ENCODE results near the gene AASDHPPT.

AASDHPPT gene

GRCh38 chr11:106086850-106087249 lies 9.4 kb downstream of the AASDHPPT start:
- DNase-seq, result no peak

- peak; percentile 56 for DNase-seq
These were observed 10.5 kb downstream of the AASDHPPT start for GRCh38 chr11:106087815-106088435.

DNA sequence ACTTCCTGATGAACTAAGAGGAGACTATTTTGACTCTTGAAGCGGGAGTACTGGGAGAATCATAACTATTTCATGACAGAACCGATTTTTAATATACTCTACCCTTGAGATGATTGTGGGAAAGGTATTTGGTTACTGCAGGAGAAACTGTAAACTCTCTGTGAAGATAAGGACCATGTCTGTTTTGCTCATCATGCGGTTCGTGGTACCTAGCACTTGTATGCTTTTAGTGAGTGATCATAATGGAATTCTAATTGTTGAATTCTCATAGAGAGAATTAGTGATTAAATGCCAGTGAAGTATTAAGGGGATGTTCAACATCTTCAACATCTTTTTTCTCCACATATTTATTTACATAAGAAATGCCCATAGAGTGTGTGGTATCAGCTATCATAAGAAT lies 11.4 kb downstream of the AASDHPPT start:
- DNase-seq, result peak; percentile 31

- DNase-seq, result peak; percentile 78
These were observed 14.1 kb downstream of the AASDHPPT start for GRCh38 chr11:106091480-106092123.

DNA sequence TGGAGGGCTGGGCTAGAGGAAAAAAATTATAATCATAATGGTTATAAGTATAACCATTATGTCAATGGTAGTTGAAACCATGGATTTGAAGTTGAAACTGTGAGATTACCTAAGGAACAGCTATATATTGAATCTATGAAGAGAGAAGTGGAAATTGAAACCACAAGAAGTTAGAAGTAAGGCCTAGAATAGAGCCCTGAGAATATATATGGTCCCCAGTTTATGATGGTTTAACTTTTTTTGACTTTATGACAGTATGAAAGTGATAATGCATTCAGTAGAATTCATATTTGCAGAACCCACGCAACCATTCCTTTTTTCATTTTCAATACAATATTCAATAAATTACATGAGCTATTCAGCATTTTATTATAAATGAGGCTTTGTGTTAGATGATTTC lies 15.0 kb downstream of the AASDHPPT start:
- no peak for DNase-seq

- DNase-seq, result no peak
These were observed 21.6 kb downstream of the AASDHPPT start for GRCh38 chr11:106098893-106099553.

GRCh38 chr11:106101370-106101769 lies 23.9 kb downstream of the AASDHPPT start:
- no peak for DNase-seq

- peak; percentile 76 for DNase-seq
These were observed 24.4 kb downstream of the AASDHPPT start for GRCh38 chr11:106101819-106102218.

- no peak for DNase-seq
These were observed 28.5 kb downstream of the AASDHPPT start for GRCh38 chr11:106105986-106106385.

GRCh38 chr11:106121570-106122320 lies 44.3 kb downstream of the AASDHPPT start:
- no peak for DNase-seq

DNA sequence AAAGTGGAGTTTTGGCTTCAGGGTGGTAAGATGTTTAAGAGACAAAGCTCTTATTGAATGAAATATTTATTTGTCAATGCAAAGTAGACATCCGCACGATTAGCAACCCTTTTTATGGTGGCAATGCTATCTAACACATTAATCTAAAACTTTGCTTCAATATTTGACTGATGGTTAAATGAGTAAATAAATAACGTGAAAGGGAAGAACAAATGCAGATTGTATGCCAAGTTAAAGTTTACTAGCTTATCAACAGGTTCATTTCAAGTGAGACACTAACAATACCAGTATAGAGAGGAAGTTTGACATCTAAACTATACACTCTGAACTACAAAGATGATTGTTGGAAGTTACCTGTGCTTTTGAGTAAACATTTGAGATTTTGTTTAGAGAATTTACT lies 50.1 kb downstream of the AASDHPPT start:
- DNase-seq, result no peak

DNA sequence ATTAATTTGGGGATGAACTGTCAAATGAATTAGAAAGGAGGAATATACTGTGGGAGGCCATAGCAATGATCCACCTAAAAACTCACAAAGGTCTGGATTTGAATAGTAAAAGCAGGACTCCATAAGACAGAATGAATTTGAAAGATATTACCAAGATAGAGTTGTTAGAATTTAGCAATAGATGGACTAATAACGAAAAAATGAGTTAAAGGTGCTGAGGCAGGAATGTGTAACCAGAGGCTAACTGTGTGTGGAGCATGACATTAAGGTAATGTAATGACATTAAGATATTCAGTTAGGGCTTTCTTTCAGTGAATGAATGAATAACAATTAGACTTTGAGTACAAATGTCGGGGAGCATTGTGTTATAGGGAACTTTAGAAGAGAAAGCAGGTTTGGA lies 51.3 kb downstream of the AASDHPPT start:
- DNase-seq, result no peak

DNA sequence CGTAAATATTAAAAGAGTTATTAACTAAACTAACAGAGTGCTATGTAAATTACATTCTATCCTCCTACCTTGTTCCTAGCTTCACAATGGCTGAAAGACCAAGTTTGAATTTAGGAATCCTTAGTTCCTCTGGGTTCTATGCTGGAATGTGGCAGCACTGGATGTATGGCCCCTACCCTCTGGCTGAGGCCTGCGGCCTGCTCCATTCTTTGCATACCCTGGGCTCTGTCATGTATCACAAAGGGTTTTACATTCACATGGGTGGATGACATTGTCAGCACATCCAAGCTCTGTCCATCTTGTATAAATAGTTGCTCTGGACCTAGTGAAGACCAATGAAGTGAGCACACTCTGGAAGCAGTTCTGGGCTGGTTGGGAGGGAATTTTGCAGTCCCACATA lies 54.5 kb downstream of the AASDHPPT start:
- no peak for DNase-seq

DNA sequence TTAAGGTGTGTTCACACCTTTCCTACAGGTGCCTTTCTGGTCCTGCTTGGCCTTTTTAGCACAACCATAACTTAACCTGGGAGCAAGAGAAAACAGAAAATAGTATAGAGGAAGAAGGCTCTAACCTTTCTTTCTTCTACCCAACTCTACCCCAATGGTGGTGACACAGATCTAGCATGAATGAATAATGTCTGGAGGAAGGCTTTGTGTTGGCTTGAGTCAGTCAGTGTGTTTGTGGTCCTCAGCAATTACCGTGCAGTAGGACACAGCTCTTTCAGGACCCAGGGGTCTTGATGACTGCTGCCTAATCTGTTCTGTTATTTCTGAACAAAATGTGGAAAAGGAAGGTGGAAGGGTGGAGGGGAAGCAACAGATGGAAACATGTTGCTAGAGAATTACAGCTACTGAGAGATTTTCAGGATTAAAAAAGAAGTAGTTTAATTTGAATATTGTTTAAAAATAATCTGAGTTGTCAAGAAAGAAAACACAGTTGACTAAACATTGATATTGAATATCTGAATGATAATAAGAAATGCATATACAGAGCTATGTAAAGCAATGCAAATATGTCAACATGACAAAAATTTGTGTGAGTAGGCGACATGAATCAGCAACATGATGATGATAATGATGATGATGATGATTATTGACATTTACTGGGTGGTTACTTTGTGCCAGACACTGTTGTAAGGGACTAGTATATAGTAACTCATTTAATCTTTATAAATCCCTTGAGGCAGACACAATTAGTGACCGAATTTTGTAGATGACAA lies 55.3 kb downstream of the AASDHPPT start:
- no peak for DNase-seq

DNA sequence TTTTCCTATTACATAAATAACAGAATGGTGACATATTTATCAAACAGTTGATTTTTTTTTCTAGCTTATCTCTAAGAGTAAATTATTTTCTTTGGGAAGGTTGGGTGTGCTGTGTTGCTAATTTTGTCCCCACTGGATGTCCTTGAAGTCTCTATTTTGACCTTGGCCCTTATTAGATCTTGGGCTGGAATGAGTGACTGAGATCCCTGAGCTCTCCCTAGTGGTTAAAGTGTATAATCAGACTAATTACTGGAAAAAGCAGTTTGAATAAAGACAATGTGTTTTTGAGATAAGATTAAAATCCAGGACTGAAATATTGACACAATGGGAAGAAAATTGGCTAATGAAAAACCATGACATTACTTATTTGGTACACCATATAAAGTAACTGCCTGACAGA lies 56.1 kb downstream of the AASDHPPT start:
- peak; percentile 27 for DNase-seq

GRCh38 chr11:106137061-106137460 lies 59.6 kb downstream of the AASDHPPT start:
- peak; percentile 12 for DNase-seq

- DNase-seq, result no peak
These were observed 60.3 kb downstream of the AASDHPPT start for GRCh38 chr11:106137758-106138157.

All from HCEC 1CT (cell line).